ENCODE measurements around the gene CREBZF.

DNA sequence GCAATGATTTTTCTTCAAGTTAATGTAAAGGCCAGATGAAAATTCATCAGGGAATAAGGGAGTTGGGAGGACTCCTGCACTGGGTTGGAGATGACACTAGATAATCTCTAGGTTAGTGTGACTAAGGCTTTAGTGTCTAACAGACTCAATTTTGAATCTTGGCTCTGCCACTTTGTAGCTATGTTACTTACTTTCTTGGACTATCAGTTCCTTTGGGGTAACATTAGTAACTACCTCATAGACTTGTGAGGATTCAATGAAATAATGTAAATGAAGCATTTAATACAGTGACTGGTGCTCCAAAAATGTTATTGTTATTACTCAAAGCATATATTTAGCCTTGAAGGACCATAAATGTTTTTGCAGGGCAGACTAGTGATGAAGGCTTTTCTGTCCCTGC is 30.6 kb upstream of the CREBZF start:
- TF ChIP-seq POLR2A (IDR thresholded peaks at IDR 0.05; ENCODE audit: extremely low read depth, insufficient read length) = no peak
- TF ChIP-seq, protein P1, sequence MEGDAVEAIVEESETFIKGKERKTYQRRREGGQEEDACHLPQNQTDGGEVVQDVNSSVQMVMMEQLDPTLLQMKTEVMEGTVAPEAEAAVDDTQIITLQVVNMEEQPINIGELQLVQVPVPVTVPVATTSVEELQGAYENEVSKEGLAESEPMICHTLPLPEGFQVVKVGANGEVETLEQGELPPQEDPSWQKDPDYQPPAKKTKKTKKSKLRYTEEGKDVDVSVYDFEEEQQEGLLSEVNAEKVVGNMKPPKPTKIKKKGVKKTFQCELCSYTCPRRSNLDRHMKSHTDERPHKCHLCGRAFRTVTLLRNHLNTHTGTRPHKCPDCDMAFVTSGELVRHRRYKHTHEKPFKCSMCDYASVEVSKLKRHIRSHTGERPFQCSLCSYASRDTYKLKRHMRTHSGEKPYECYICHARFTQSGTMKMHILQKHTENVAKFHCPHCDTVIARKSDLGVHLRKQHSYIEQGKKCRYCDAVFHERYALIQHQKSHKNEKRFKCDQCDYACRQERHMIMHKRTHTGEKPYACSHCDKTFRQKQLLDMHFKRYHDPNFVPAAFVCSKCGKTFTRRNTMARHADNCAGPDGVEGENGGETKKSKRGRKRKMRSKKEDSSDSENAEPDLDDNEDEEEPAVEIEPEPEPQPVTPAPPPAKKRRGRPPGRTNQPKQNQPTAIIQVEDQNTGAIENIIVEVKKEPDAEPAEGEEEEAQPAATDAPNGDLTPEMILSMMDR (IDR thresholded peaks at IDR 0.05; ENCODE audit: low read depth, low read length) = no peak

Measured in NB4 (cell line).